OCI-LY7 (cell line): ENCODE measurements around the gene WDR38.

Source experiments
- EZH2phosphoT487 ChIP-seq: fragments of 200-600 bp; sonication (generic); IDR thresholded peaks from 2 replicates; pipeline ENCODE4 v1.6.1; 2018; ENCODE audit warnings: low read depth, borderline replicate concordance, mild to moderate bottlenecking, mixed run types, antibody characterized with exemption, low read length, moderate library complexity, mixed read lengths
- TF ChIP-seq, protein P1 (sequence below): fragments of 200-600 bp; sonication (generic); conservative IDR thresholded peaks from 2 replicates; pipeline ENCODE4 v1.5.1; 2014; ENCODE audit warnings: mild to moderate bottlenecking, antibody characterized with exemption, low read length, moderate library complexity, mixed read lengths

GRCh38 chr9:124803911-124804310, 49.3 kb upstream of the WDR38 start:
- TF ChIP-seq EZH2phosphoT487, result no peak
- TF ChIP-seq, protein P1, sequence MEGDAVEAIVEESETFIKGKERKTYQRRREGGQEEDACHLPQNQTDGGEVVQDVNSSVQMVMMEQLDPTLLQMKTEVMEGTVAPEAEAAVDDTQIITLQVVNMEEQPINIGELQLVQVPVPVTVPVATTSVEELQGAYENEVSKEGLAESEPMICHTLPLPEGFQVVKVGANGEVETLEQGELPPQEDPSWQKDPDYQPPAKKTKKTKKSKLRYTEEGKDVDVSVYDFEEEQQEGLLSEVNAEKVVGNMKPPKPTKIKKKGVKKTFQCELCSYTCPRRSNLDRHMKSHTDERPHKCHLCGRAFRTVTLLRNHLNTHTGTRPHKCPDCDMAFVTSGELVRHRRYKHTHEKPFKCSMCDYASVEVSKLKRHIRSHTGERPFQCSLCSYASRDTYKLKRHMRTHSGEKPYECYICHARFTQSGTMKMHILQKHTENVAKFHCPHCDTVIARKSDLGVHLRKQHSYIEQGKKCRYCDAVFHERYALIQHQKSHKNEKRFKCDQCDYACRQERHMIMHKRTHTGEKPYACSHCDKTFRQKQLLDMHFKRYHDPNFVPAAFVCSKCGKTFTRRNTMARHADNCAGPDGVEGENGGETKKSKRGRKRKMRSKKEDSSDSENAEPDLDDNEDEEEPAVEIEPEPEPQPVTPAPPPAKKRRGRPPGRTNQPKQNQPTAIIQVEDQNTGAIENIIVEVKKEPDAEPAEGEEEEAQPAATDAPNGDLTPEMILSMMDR, result no peak
